Superior temporal gyrus (tissue), 1 donor: ENCODE measurements around the gene LOX.
"Not testable (repeated sequence)": the region's sequence is repeated elsewhere in the genome, so short reads cannot be mapped to it uniquely, and the experiment has no call there.

Experiments
- DNase-seq: peaks from one replicate; pipeline ENCODE4 v3.0.0-alpha.2; 2016; ENCODE audit errors: extremely low spot score

Gene LOX

DNA sequence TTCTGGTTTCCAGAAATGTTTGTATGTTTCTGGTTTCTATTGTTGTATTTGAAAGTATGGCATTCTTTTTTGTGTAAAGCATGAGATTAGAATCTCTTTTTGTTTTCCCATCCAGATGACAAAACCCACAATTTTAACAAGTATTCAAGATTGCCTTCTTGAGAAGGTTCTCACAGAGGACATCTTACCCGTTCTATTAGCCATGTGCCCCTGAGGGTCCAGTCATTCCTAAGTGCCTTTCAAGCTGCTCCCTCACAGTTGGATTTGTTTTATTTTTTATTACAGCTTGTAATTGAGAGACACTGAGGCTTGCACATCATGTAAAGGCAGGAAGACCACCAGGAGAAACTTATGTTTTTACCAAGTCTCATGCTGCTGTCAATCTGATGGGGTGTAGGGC lies 19.3 kb upstream of the LOX start:
- DNase-seq, result no peak

DNA sequence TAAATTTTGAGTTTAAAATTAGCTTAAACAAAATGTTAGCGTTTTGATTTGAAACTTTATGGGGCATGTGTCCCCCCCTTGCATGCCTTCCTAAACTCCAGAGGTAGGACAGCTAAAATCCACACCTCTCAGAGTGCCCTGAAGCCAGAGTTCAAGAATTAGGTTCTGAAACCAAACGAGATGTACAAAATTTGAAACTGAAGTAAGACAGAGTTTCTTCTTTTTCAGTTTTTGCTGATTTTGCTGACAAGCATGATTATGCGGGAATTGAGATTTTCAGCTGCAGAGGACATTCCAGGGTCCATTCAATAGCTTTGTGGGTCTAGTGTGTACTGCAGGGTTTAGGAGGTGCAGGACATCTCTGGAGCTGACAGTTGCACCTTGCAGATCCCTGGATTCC lies 17.1 kb upstream of the LOX start:
- DNase-seq, result no peak

DNA sequence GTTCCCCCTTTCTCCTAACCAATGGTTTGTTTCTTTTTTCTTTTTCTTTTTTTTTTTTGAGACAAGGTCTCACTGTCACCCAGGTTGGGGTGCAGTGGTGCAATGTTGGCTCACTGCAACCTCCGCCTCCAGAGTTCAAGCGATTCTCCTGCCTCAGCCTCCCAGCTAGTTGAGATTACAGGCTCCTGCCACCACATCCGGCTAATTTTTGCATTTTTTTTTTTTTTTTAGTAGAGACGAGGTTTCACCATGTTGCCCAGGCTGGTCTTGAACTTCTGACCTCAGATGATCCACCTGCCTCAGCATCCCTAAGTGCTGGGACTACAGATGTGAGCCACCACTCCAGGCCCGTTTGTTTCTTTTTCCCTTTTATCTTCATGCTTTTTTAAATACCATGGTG lies 16.2 kb upstream of the LOX start:
- DNase-seq, result not testable (repeated sequence)

DNA sequence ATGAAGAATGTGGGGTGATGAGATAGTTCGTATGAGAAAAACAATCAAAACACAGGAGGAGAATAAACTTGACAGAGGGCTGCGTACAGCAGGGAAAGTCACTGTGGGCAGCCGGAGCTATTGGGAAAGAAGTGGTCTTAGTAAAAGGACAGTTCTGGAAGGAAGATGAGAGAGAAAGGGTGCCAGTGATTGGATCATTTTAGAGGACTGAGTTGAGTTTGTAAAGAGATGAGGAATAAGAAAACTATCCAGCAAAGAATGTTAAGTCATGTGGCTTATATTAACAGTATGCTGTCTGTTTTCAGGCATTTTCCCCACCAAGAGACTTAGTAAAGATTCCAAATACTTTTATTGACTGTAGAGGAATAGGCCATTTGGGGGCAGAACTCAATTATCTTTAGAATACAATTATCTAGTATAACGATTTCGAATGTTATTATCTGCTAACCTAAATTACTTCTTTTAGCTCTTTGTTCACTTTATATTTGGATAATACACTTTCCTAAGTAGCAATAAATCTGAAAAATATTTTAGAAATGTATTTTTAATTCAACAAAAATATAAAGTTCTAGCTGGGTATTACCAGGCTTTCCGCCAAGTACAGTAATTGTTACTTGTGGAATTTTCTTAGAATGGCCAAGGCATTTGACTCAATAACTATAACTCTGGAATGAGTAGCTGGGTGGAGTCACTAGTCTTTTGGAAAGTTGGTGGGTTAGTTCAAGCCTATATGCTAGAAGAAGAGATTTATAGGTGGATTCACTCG lies 15.5 kb upstream of the LOX start:
- no peak for DNase-seq

DNA sequence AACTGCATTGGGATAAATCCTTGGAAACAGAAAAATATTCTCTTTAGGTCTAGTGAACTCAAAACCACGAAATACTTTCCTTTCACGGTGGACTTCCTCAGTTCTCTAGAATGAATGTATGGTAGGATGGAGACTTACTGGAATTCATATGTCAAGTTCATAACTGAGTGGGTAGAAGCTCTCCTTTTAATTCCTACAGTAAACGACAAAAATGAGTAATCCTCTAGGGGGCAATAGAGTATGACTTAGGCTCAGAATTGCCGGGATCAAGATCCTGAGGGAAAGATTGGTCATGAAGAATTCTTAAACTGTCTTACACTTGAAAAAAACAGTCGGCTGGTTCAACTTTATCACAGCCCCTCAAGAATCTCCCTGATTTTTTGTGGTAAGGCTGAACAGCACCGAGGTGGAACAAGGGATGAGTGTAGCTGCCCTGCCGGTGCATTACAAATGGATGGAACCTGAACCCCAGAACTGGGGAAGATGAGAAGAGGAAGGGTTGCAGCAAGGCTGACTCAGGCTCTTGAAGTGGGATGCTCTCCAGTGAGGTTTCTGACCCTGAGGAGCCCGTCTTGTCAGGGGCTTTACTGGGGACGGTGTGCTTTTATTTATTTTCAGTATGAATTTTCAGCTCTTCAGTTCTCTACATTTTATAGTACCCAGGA lies 14.0 kb upstream of the LOX start:
- peak; percentile 68 for DNase-seq

DNA sequence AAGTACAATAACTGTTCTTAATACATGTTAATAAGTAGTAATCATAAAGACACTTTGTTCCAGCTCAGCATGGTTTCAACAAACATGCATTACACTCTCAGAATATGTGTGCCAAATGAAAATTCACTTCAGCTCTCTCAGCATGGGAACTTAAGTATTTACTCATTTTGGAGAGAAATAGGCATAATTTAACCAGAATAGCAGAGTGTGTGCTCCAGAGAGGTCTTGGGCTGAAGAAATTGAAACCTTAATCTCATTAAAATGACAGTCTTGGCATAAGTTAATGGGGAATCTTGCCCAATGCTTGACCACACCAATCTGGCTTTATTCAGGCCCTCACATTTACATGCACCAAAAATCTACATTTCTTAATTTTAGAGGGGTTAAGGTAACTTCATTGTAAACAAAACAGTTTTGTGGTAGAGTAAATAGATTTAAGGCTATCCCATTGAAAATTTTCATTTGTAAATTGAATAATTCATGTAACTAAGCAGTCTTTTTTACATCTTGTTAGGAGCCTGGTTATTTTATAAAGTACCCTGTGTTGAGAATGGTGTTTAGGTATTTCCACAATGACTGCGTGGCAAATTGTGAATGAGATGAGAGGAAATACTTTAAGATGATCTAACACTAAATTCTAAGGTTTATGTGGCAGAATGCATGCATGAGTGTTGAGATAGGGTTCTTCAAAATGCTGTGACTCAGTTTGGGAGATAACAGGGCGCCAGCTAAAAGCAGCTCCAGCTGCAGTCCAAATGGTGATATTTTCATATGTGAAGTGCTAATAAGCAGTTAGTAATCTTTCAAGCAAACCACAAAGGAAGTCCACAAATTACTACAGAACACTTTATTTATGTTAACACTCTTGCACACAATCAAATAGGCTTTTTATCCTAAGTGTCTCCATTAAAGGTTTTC lies 11.3 kb upstream of the LOX start:
- DNase-seq, result no peak

DNA sequence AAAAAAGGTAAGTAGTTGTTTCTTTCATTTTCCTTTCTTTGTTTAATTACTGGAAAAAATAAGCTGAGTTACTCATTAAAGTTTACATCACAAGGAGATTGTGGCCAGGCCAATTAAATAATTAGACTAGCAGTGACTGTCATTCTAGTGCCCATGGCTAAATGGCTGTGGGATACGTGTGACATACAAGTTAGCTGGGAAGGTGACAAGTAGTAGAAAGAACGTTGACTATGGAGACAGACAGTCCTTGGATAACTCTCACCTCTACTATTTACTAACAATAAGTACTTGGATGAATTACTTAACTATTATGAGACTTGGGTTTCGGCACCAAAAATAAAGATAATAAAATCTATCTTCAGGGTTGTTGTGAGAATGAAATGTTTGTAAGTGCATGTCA lies 7.0 kb upstream of the LOX start:
- DNase-seq, result no peak

DNA sequence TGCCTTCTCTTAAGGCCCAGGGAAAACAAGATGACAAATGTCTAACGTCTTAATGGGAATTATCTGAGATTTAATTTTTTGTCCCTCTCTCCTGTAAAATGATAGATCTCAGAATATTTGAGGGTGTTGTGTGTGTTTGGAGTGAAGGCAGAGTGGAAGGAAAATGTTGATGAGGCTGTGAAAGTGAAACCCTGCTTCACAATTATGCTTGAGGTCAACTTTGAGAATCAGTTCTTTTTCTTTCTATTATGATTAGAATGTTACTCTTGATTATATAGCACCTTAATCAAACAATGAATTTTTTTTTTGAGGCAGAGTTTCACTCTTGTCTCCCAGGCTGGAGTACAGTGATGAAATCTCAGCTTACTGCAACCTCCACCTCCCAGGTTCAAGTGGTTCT lies 5.5 kb upstream of the LOX start:
- DNase-seq, result no peak

DNA sequence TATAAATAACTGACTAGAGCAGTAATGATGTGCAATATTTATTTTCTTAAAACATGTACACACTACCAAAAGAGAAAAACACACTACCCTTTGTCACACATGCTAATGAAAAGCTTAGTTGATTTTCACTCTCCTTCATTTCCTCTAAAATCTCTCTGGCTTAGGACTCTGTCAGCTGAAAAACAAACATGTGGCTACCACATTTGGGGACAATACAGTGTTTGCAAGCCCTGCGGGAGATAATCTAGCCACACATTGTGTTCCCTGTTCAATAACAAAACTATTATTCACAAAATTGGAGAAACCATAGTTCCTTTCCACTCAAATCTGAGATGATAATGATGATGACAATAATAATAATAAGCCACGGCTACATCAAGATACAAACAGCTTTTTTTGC lies 3.5 kb upstream of the LOX start:
- no peak for DNase-seq

DNA sequence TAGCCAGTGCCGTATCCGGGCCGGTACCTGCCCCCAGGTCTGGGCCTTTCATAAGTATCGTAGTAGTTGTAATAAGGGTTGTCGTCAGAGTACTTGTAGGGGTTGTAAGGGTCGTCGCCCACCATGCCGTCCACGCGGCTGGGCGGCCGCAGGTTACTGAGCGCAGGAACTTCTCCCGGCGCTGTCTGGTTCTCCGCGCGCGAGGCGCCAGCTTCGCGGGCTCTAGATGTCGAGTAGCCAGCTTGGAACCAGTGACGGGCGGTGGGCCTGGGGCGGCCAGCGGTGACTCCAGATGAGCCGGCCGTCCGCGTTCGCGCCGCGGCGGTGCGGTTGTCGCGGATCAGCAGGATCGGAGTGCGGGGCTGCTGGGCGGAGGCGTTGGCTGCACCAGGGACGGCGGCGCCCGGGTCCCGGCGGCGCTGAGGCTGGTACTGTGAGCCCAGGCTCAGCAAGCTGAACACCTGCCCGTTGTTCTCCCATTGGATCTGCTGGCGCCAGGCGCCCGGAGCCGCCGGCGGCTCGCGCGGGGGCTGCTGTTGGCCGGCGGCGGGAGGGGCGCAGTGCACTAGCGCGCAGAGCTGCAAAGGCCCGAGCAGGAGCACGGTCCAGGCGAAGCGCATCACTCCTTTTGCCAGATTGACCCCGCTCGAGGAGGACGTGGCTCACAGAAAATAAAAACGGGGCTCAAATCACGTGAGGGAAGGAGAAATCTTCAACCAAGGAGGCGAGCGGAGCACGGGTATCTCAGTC lies 518 bp downstream of the LOX start:
- no peak for DNase-seq

DNA sequence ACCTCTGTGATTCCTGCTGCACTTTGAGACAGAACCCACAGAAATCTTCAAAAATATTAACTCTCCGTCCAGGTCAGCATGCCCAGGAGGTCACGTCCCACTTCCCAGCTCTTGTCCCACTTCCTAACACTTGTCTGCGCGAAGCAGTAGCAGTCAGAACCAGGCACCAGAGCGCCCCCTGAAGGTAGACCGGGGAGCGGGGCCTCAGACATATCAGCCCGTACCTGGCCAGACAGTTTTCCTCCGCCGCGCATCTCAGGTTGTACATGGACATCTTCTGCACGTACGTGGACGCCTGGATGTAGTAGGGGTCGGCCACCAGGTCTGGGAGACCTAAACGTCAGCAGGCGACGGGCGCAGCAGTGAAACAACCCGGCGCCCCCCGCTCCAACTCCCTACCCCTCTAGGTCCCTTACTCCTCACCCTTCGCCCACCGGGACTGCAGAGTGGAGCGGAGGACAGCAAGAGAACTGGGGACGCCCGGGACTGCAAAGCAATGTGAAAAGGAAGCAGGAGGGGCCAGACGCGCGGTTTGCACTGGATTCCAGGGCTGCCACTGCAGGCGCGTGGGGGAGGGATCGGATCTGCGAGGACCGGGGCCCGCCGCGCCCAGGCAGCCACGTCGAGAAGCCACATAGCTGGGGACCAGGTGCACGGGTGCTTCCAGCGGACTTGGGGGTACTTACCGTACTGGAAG lies 1.2 kb downstream of the LOX start:
- DNase-seq, result peak; percentile 75

DNA sequence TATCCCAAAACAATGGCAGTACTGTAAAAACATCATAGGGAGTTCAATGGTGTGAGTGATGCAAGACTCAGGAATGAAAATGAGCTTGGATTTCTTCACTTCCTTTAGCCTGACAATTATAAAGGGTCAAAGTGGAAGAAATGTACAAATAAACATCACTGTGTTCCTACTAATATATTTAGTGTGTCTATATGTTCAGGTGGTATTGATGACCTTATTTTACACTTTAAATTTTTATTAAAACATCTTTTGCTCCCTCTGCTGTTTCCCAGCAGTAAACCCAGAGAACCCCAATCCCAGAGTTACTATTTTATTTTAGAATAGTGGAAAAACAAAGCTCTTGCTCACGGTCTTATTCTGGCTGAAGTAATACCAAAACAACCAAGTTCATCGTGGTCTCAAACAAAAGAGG lies 2.0 kb downstream of the LOX start:
- DNase-seq, result no peak

DNA sequence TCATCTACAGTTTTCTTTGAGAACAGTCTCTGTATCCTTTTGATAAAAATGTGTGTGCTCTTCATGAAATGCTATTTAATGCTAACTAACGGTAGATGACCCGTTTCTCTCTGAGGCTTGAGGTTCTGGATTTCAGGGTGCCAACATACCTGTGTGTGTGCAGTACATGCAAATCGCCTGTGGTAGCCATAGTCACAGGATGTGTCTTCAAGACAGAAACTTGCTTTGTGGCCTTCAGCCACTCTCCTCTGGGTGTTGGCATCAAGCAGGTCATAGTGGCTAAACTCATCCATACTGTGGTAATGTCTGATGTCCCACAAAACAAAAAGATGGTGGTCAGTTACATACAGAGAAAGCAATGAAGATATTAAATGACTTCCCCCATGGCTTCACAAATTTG lies 4.2 kb downstream of the LOX start:
- DNase-seq, result no peak

DNA sequence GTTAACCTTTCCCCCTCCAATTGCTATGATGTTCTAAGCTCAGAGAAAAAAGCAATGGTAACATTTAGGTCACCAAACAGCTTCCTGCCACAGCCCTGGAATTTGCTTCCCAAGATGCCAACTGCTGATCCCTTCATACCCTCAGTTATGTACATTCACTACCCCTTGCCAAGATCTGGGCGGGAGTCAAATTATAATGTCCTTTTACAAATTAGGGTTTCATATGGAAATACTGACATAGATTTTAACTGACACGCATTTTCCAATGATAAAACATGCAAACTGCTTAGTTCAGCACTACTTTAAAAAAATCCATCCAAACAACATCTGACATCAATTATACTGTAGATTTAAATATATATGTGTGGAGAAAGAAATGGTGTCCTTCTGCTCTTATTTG lies 5.0 kb downstream of the LOX start:
- DNase-seq, result no peak

DNA sequence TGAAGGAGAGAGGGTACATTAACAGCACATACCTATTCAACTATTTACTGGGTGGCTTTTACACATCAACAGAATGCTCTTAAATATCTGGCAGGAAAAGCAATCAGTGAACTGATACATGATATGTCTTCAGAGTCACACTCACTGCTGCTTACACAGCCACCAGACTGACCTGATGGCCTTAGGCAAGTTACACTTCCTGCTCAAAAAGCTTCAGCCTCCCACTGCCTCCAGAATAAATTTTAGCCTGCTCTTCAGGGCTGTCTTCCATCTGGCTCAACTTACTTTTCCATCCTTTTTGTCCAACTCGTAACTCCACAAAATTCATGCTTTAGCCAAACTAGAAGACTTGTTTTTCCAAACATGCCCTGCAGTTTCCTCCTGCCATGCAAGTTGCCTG lies 10.7 kb downstream of the LOX start:
- DNase-seq, result no peak

DNA sequence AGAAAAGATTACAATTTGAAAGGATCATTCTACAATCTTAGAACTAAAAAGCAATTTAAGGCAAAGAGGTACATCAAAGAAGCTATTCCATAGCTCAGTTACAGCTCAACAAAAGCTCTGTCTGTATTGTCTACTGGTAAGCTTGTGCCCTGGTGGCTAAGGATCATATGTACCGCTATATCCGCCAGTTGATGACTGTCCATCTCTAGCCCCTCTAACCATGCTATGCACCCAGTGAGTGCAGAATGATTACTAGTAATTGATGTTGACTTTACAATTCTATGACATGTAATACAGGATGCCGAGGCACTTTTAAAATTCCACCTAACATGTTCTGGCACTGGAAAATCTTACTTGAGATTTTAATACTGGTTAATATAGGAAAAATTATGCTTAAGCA lies 13.1 kb downstream of the LOX start:
- DNase-seq, result no peak

DNA sequence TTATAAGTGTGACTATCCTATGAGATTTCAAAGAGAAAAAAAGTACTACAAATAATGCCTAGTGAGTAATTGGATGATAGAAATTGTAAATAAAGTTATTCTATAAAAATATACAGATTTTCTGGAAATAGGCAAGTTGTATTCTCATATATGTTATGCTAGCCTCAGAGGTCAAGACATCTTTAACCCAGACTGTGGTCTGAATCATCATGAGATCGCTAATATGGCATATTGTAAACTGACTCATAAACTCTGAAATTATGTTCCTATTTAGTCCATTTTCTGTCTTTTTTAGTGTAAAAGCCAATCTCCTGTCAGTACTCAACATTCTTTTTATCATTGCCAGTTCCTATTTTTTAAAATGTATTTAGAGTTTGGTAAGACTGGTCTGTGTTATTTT lies 14.2 kb downstream of the LOX start:
- no peak for DNase-seq

DNA sequence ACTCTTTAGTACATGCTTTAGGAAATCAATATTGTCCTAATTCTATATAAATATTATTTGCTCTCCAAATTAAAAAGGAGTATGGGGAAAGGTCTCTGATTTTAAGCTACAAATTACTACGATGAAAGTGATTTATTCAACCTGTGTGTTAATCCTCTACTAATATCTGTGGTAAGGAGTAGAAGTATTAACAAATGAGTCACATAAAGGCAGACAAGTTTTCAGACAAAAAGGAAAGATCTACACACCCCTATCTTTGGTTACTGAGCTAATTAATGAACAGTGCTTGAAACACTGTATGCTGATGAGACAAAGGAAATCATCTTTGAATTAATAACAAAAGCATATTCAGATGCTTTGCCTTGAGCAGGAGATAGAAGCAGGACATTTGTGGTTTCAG lies 15.9 kb downstream of the LOX start:
- no peak for DNase-seq

DNA sequence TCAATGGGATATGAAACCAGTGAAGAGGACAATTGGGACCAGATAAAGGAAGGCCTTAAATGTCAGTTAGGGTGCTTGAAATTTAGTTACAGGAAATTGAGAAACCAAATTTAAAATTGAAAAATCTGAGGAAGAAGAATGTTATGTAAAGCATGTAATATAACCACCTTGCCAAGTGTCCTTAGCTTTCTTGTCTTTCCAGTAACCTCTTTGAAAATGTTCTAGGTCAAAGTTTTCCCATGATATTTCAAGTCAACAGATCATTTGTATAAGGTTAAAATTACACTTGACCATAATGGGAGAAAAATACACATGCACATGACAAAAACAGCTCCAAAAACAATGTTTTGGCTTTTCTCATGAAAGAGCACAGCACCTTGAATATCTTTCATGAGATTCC lies 21.1 kb downstream of the LOX start:
- DNase-seq, result no peak

DNA sequence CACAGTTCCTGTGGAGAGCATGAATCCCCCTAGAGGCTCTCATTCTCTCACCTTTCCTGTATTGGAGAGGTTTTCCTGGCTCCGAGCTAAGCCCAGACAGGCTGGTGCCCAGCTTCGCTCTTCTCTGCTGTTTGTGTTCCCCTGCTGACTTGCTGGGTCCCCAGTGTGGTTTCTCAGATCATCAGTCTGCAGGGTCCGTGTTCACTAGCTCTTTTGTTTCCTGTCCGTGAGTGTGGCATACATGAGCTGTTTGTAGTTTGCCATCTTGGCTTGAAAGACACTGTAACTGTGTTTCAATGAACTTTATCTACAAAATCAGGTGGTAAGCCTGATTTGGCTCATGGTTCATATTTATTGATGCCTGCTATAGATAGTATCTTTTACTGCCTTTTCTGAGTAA lies 23.8 kb downstream of the LOX start:
- no peak for DNase-seq
